Measurements from ENCODE around the gene DSEL. TPM values are rescaled to one million over a fixed set of nuclear protein-coding genes. Genes with fewer than 3 reads are reported as not detected.

DSEL gene
- total RNA-seq, 4 donors from 2014 or later, result 8.6 to 10.0 (median 9.1) TPM

GRCh38 chr18:67464499-67464898, 52.0 kb downstream of the DSEL start:
- Histone ChIP-seq H3K4me3 (no peak overlapping the region), H3K27ac (replicated peaks in 1 of 4) (no peak overlapping the region), H3K9me3 (no peaks in the 10 kb centered on the region), H3K4me1 (no peaks in the 10 kb centered on the region), H3K27me3 (no peaks in the 10 kb centered on the region), H3K36me3 (no peaks in the 10 kb centered on the region)
- no peak for DNase-seq (ENCODE audit: extremely low spot score)
- TF ChIP-seq POLR2A (IDR thresholded peaks at IDR 0.05; ENCODE audit: low read depth) (no peak), EP300 (IDR thresholded peaks at IDR 0.05) (no peak), POLR2AphosphoS5 (IDR thresholded peaks at IDR 0.05) (no peak)
- TF ChIP-seq, protein P1, sequence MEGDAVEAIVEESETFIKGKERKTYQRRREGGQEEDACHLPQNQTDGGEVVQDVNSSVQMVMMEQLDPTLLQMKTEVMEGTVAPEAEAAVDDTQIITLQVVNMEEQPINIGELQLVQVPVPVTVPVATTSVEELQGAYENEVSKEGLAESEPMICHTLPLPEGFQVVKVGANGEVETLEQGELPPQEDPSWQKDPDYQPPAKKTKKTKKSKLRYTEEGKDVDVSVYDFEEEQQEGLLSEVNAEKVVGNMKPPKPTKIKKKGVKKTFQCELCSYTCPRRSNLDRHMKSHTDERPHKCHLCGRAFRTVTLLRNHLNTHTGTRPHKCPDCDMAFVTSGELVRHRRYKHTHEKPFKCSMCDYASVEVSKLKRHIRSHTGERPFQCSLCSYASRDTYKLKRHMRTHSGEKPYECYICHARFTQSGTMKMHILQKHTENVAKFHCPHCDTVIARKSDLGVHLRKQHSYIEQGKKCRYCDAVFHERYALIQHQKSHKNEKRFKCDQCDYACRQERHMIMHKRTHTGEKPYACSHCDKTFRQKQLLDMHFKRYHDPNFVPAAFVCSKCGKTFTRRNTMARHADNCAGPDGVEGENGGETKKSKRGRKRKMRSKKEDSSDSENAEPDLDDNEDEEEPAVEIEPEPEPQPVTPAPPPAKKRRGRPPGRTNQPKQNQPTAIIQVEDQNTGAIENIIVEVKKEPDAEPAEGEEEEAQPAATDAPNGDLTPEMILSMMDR (IDR thresholded peaks at IDR 0.05), result no peak
- WGBS, result no CpG with 5 or more reads among the region's 1 CpG
- intact Hi-C loops (cut with DNase I), result no loop called here

DNA sequence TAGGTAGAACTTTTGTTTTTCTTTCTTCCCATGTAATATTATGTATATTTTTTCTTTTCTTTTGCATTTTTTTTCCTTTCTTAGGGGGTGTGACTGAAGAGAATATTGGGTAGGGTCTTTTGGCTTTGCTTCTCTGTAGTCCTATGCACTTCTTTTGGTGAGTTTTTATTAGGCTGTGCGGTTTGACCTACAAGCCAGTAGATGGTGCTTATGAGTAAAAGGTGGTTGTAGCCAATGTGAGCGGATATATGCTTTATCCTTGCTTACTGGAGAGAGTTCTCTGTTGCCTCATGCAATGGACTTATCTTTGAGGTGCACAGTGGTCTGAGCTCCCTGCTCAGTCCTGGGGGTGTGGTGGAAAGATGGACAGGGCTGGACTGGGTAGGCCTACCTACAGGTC, 52.7 kb downstream of the DSEL start:
- no peak for DNase-seq (ENCODE audit: extremely low spot score)
- H3K4me3 ChIP-seq, result no peak overlapping the region
- intact Hi-C loops (cut with DNase I), result no loop called here
- H3K4me1 ChIP-seq, result no peaks in the 10 kb centered on the region
- H3K9me3 ChIP-seq, result no peaks in the 10 kb centered on the region
- no peak overlapping the region for H3K27ac ChIP-seq (replicated peaks in 1 of 4)
- WGBS, result 83% methylated on average over 2 of the region's 2 CpGs
- no peaks in the 10 kb centered on the region for H3K36me3 ChIP-seq
- H3K27me3 ChIP-seq, result no peaks in the 10 kb centered on the region
- TF ChIP-seq POLR2A (IDR thresholded peaks at IDR 0.05; ENCODE audit: low read depth), result no peak
- TF ChIP-seq EP300 (IDR thresholded peaks at IDR 0.05), result no peak
- no peak for TF ChIP-seq POLR2AphosphoS5 (IDR thresholded peaks at IDR 0.05)
- TF ChIP-seq, protein P1 (IDR thresholded peaks at IDR 0.05), result no peak

DNA sequence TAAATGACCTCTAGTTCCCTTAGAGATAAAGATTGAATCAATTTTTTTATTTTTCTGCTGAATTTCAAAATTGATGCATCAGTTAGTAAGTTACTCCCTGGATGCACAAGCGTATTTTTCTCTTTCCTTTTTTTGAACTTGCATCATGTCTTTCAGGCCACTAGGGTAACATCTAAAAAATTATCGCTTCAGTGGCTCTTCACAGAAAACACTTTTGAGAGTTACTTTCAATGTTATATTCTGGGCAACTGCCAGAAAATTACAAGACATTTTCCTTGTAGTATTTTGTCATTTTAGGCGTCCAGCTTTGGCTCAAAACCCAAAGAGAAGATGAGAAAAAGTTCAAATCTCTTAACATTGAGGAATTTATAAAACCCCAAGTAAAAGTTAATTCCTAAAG, 59.8 kb downstream of the DSEL start:
- no peaks in the 10 kb centered on the region for H3K9me3 ChIP-seq
- no peaks in the 10 kb centered on the region for H3K27me3 ChIP-seq
- 58% methylated on average over 3 of the region's 3 CpGs for WGBS
- intact Hi-C loops (cut with DNase I), result no loop called here
- H3K4me1 ChIP-seq, result no peaks in the 10 kb centered on the region
- H3K27ac ChIP-seq (replicated peaks in 1 of 4), result no peak overlapping the region
- H3K4me3 ChIP-seq, result no peak overlapping the region
- H3K36me3 ChIP-seq, result no peaks in the 10 kb centered on the region
- DNase-seq (ENCODE audit: extremely low spot score), result no peak
- TF ChIP-seq POLR2AphosphoS5 (IDR thresholded peaks at IDR 0.05), result no peak
- TF ChIP-seq, protein P1 (IDR thresholded peaks at IDR 0.05), result no peak
- TF ChIP-seq EP300 (IDR thresholded peaks at IDR 0.05), result no peak
- no peak for TF ChIP-seq POLR2A (IDR thresholded peaks at IDR 0.05; ENCODE audit: low read depth)
